Measurements from ENCODE around the gene ACIN1. TPM values are rescaled to one million over a fixed set of nuclear protein-coding genes. Genes with fewer than 3 reads are reported as not detected.

ACIN1 gene
- total and polyA plus RNA-seq, 2 of the 13 experiments (the other 11 are each of a cell fraction or from before 2014, with no cell fraction given): 165 to 183 TPM

DNA sequence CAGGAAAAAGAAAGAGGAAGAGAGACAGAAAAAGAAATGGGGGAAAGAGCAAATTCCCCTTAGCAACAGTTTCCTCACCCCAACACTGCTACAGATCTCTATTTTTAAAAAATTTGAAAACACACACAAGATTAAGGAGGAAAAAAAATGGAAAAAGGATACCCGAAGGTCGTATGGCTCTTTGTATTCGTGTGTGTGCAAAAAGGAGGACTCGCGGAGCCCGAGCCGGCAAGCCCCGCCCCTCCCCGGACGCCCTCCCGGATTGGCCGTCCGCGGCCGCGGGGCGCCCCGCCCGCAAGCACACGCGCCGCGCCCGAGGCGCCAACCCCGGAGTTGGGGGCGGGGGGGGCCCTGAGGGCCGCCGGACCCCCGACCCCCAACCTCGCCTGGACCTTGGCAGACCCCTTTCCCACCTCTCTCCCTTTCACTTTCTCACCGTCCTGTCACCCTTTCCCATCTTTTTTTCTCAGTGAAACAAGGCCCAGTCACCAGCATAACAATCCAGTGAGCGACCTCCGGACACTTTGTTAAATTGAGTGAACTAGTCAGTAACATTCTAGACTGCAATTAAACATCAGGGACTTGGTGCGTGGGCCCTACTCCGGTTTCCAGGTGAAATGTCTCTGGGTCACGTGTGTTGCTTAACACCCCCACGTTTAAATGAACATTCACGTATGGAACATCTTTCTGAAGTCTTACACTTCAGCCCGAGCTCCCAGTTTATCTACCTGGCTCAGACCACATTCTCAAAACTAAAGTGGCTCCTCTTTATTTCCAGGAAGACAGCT, 84.8 kb downstream of the ACIN1 start, which contains the start of gene C14orf93 (continued):
- TF ChIP-seq ATF5 (CRISPR knock-in tag; IDR thresholded peaks at IDR 0.05; ENCODE audit: low read depth) (no peak), ZNF34 (CRISPR knock-in tag; IDR thresholded peaks at IDR 0.05; ENCODE audit: borderline replicate concordance) (peak; percentile 94; the same call in 1 of the 2 replicates), ZNF3 (CRISPR knock-in tag; IDR thresholded peaks at IDR 0.05) (no peak), ZNF670 (CRISPR knock-in tag; IDR thresholded peaks at IDR 0.05; ENCODE audit: borderline replicate concordance) (0 out of 2 replicates have a peak, but pooled peaks have one; percentile 18), LBX2 (CRISPR knock-in tag; IDR thresholded peaks at IDR 0.05; ENCODE audit: borderline replicate concordance) (no peak), HNRNPLL (IDR thresholded peaks at IDR 0.05; ENCODE audit: low read depth, low read length, poor library complexity, severe bottlenecking) (peak; percentile 66), ZNF235 (CRISPR knock-in tag; IDR thresholded peaks at IDR 0.05; ENCODE audit: borderline replicate concordance) (peak; percentile 68; the same call in 1 of the 2 replicates), MED1 (CRISPR knock-in tag; IDR thresholded peaks at IDR 0.05) (peak; percentile 47; the same call in 1 of the 2 replicates), XBP1 (CRISPR knock-in tag; IDR thresholded peaks at IDR 0.05) (no peak), ASH2L (IDR thresholded peaks at IDR 0.05; ENCODE audit: insufficient read length, low read depth, low read length) (peak; percentile 96), ZNF362 (CRISPR knock-in tag; IDR thresholded peaks at IDR 0.05; ENCODE audit: borderline replicate concordance) (peak; percentile 38; the same call in 1 of the 2 replicates), HOXA3 (CRISPR knock-in tag; IDR thresholded peaks at IDR 0.05) (peak; percentile 90)
- TF ChIP-seq, protein P1, sequence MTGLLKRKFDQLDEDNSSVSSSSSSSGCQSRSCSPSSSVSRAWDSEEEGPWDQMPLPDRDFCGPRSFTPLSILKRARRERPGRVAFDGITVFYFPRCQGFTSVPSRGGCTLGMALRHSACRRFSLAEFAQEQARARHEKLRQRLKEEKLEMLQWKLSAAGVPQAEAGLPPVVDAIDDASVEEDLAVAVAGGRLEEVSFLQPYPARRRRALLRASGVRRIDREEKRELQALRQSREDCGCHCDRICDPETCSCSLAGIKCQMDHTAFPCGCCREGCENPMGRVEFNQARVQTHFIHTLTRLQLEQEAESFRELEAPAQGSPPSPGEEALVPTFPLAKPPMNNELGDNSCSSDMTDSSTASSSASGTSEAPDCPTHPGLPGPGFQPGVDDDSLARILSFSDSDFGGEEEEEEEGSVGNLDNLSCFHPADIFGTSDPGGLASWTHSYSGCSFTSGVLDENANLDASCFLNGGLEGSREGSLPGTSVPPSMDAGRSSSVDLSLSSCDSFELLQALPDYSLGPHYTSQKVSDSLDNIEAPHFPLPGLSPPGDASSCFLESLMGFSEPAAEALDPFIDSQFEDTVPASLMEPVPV (CRISPR knock-in tag; IDR thresholded peaks at IDR 0.05): no peak; the same call in 1 of the 2 replicates
- TF ChIP-seq, protein P2, sequence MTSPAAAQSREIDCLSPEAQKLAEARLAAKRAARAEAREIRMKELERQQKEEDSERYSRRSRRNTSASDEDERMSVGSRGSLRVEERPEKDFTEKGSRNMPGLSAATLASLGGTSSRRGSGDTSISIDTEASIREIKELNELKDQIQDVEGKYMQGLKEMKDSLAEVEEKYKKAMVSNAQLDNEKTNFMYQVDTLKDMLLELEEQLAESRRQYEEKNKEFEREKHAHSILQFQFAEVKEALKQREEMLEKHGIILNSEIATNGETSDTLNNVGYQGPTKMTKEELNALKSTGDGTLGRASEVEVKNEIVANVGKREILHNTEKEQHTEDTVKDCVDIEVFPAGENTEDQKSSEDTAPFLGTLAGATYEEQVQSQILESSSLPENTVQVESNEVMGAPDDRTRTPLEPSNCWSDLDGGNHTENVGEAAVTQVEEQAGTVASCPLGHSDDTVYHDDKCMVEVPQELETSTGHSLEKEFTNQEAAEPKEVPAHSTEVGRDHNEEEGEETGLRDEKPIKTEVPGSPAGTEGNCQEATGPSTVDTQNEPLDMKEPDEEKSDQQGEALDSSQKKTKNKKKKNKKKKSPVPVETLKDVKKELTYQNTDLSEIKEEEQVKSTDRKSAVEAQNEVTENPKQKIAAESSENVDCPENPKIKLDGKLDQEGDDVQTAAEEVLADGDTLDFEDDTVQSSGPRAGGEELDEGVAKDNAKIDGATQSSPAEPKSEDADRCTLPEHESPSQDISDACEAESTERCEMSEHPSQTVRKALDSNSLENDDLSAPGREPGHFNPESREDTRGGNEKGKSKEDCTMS (CRISPR knock-in tag; conservative IDR thresholded peaks at IDR 0.05): no peak; the same call in 1 of the 2 replicates
- TF ChIP-seq, protein P3, sequence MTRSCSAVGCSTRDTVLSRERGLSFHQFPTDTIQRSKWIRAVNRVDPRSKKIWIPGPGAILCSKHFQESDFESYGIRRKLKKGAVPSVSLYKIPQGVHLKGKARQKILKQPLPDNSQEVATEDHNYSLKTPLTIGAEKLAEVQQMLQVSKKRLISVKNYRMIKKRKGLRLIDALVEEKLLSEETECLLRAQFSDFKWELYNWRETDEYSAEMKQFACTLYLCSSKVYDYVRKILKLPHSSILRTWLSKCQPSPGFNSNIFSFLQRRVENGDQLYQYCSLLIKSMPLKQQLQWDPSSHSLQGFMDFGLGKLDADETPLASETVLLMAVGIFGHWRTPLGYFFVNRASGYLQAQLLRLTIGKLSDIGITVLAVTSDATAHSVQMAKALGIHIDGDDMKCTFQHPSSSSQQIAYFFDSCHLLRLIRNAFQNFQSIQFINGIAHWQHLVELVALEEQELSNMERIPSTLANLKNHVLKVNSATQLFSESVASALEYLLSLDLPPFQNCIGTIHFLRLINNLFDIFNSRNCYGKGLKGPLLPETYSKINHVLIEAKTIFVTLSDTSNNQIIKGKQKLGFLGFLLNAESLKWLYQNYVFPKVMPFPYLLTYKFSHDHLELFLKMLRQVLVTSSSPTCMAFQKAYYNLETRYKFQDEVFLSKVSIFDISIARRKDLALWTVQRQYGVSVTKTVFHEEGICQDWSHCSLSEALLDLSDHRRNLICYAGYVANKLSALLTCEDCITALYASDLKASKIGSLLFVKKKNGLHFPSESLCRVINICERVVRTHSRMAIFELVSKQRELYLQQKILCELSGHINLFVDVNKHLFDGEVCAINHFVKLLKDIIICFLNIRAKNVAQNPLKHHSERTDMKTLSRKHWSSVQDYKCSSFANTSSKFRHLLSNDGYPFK (CRISPR knock-in tag; IDR thresholded peaks at IDR 0.05; ENCODE audit: borderline replicate concordance): no peak
- TF ChIP-seq, protein P4, sequence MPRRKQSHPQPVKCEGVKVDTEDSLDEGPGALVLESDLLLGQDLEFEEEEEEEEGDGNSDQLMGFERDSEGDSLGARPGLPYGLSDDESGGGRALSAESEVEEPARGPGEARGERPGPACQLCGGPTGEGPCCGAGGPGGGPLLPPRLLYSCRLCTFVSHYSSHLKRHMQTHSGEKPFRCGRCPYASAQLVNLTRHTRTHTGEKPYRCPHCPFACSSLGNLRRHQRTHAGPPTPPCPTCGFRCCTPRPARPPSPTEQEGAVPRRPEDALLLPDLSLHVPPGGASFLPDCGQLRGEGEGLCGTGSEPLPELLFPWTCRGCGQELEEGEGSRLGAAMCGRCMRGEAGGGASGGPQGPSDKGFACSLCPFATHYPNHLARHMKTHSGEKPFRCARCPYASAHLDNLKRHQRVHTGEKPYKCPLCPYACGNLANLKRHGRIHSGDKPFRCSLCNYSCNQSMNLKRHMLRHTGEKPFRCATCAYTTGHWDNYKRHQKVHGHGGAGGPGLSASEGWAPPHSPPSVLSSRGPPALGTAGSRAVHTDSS (CRISPR knock-in tag; conservative IDR thresholded peaks at IDR 0.05): no peak

Data from HepG2 (cell line).